ENCODE results near the gene CACNA1E. TPM values are rescaled to one million over a fixed set of nuclear protein-coding genes. Genes with fewer than 3 reads are reported as not detected.

CACNA1E gene
- total and polyA plus RNA-seq, 2 experiments from 2014 or later: 0.32 to 1.1 TPM

- TF ChIP-seq CTCF (conservative IDR thresholded peaks at IDR 0.05; ENCODE audit: low read depth in 2 of 2) (no peak), JUNB (IDR thresholded peaks at IDR 0.05; ENCODE audit: unreplicated experiment) (no peak), ZNF331 (CRISPR knock-in tag; IDR thresholded peaks at IDR 0.05; ENCODE audit: low read depth) (no peak)
Observed at GRCh38 chr1:181812208-181812607, 328.9 kb downstream of the CACNA1E start (continued).

- Histone ChIP-seq H3F3A (replicated peaks; ENCODE audit: low read depth) (no peaks in the 10 kb centered on the region), H3K36me3 (ENCODE audit: insufficient read depth) (no peaks in the 10 kb centered on the region), H3K79me2 (replicated peaks; ENCODE audit: insufficient read depth) (no peaks in the 10 kb centered on the region), H4K20me1 (replicated peaks; ENCODE audit: insufficient read depth) (no peaks in the 10 kb centered on the region), H3K4me3 (no peak overlapping the region), H3K9me2 (ENCODE audit: insufficient read depth) (no peaks in the 10 kb centered on the region; the same call in 1 of the 2 replicates), H3K27ac (ENCODE audit: low read depth) (no peak overlapping the region), H3K27me3 (ENCODE audit: insufficient read depth) (no peaks in the 10 kb centered on the region), H3K4me1 (ENCODE audit: insufficient read depth) (no peaks in the 10 kb centered on the region), H3K4me2 (no peak overlapping the region), H2AFZ (no peak overlapping the region)
- DNase-seq (ENCODE audit: low spot score) (no peak), ATAC-seq (no peak)
- TF ChIP-seq EZH2phosphoT487 (IDR thresholded peaks at IDR 0.05; ENCODE audit: unreplicated experiment): no peak
- no peak for TF ChIP-seq ZNF114 (CRISPR knock-in tag; IDR thresholded peaks at IDR 0.05)
- TF ChIP-seq REST (IDR thresholded peaks at IDR 0.05; ENCODE audit: unreplicated experiment): no peak
- TF ChIP-seq JUNB (IDR thresholded peaks at IDR 0.05; ENCODE audit: unreplicated experiment): no peak
- no peak for TF ChIP-seq CREB1 (CRISPR knock-in tag; IDR thresholded peaks at IDR 0.05; ENCODE audit: low read depth)
- no peak for TF ChIP-seq POLR2AphosphoS5 (IDR thresholded peaks at IDR 0.05; ENCODE audit: low read depth)
- TF ChIP-seq CTCF (conservative IDR thresholded peaks at IDR 0.05; ENCODE audit: low read depth in 2 of 2): no peak
- no peaks in the 10 kb centered on the region for H3K36me3 Mint-ChIP-seq (ENCODE audit: low read depth)
- H3K27me3 Mint-ChIP-seq (ENCODE audit: insufficient read depth, low read depth, poor library complexity): no peaks in the 10 kb centered on the region
- H3K27ac Mint-ChIP-seq: no peak overlapping the region
- H3K4me1 Mint-ChIP-seq: no peaks in the 10 kb centered on the region
- peaks cover 5% of the 10 kb centered on the region; the same call in 1 of the 3 replicates for H3K9me3 Mint-ChIP-seq
- H3K4me3 Mint-ChIP-seq: no peak overlapping the region
Observed at GRCh38 chr1:181813266-181813665, 329.9 kb downstream of the CACNA1E start.
